ENCODE measurements around the gene RSPH6A.

The RSPH6A gene

GRCh38 chr19:45789035-45789786, 25.9 kb downstream of the RSPH6A start:
- no peak overlapping the region for H3K4me3 ChIP-seq (ENCODE audit: low read depth, low read length)
- no peak for TF ChIP-seq CTCF (IDR thresholded peaks at IDR 0.05; ENCODE audit: insufficient read depth, low read length, missing control alignments)
- CTCF ChIA-PET: interaction anchor here (1.2 to 4.0 kb wide), 3 partner anchors 10 to 17 kb away, joined by 3 to 20 read pairs (median 4); no protein-coding TSS in a partner anchor
- POLR2A ChIA-PET: no interaction called here
- DNase-seq (ENCODE audit: low read depth, low spot score): no peak

- POLR2A ChIA-PET: no interaction called here
These were observed 28.6 kb downstream of the RSPH6A start for GRCh38 chr19:45786533-45786894.

GRCh38 chr19:45785781-45786532, 29.2 kb downstream of the RSPH6A start:
- TF ChIP-seq CTCF (IDR thresholded peaks at IDR 0.05; ENCODE audit: insufficient read depth, low read length, missing control alignments): no peak
- H3K4me3 ChIP-seq (ENCODE audit: low read depth, low read length): no peak overlapping the region
- no peak for DNase-seq (ENCODE audit: low read depth, low spot score)
- CTCF ChIA-PET: no interaction called here
- POLR2A ChIA-PET: no interaction called here

More at GRCh38 chr19:45786533-45786894, 28.6 kb downstream of the RSPH6A start:
- H3K4me3 ChIP-seq (ENCODE audit: low read depth, low read length): no peak overlapping the region
- DNase-seq (ENCODE audit: low read depth, low spot score): no peak
- CTCF ChIA-PET: interaction anchor here (1.0 kb wide), 1 partner anchor 13 kb away, joined by 3 read pairs; no protein-coding TSS in a partner anchor
- no peak for TF ChIP-seq CTCF (IDR thresholded peaks at IDR 0.05; ENCODE audit: insufficient read depth, low read length, missing control alignments)

GRCh38 chr19:45785097-45785496, 30.0 kb downstream of the RSPH6A start:
- H3K4me3 ChIP-seq (ENCODE audit: low read depth, low read length): no peak overlapping the region
- DNase-seq (ENCODE audit: low read depth, low spot score): no peak
- ChIA-PET POLR2A (no interaction called here), CTCF (interaction anchor here (1.5 to 4.2 kb wide), 3 partner anchors 15 to 31 kb away, joined by 5 to 38 read pairs (median 6); partner anchors contain the start of gene SIX5)
- TF ChIP-seq CTCF (IDR thresholded peaks at IDR 0.05; ENCODE audit: insufficient read depth, low read length, missing control alignments): no peak

GRCh38 chr19:45784096-45784495, 31.0 kb downstream of the RSPH6A start:
- ChIA-PET POLR2A (interaction anchor here (2.5 kb wide), 1 partner anchor 10 kb away, joined by 11 read pairs; no protein-coding TSS in a partner anchor), CTCF (interaction anchor here (1.1 to 4.2 kb wide), 4 partner anchors 9 to 32 kb away, joined by 3 to 38 read pairs (median 6); partner anchors contain the start of genes DMWD and SIX5)
- no peak for DNase-seq (ENCODE audit: low read depth, low spot score)
- no peak overlapping the region for H3K4me3 ChIP-seq (ENCODE audit: low read depth, low read length)
- no peak for TF ChIP-seq CTCF (IDR thresholded peaks at IDR 0.05; ENCODE audit: insufficient read depth, low read length, missing control alignments)
